Keratinocyte (primary cell): Measurements from ENCODE around the gene GPR45. TPM values are rescaled to one million over a fixed set of nuclear protein-coding genes. Genes with fewer than 3 reads are reported as not detected.

Experiments used
- DNase-seq: peaks from one replicate; pipeline ENCODE4 v3.0.0-alpha.2; 2011; ENCODE audit warnings: low read depth, missing footprints, low spot score
- FAIRE-seq: peaks from 2 replicates; lab custom pipeline; 2011; peaks lifted over from hg19 to GRCh38; lab: Jason Lieb, UNC
- H2AFZ ChIP-seq: 2 replicates; pipeline ENCODE4 v1.6.0; 2012; ENCODE audit warnings: low read length, control low read depth, inconsistent platforms; ENCODE audit not compliant: control insufficient read depth
- H3K27ac ChIP-seq: 2 replicates; pipeline ENCODE4 v1.5.1; 2011; ENCODE audit warnings: low read length; ENCODE audit not compliant: control insufficient read depth, insufficient read depth
- H3K27me3 ChIP-seq: 3 replicates; pipeline ENCODE4 v1.6.0; 2011; ENCODE audit warnings: low read length; ENCODE audit not compliant: control insufficient read depth, insufficient read depth; ENCODE audit errors: extremely low read depth
- H3K36me3 ChIP-seq, 2 experiments: 2 replicates in 1 of 2; 3 replicates in 1 of 2; pipeline ENCODE4 v1.5.1; 2011; ENCODE audit warnings: low read length in 2 of 2, mild to moderate bottlenecking in 1 of 2; ENCODE audit not compliant: control insufficient read depth in 2 of 2, insufficient read depth in 2 of 2; ENCODE audit errors: extremely low read depth in 1 of 2
- H3K4me1 ChIP-seq: 3 replicates; pipeline ENCODE4 v1.5.1; 2011; ENCODE audit warnings: low read length; ENCODE audit not compliant: control insufficient read depth, insufficient read depth; ENCODE audit errors: extremely low read depth
- H3K4me2 ChIP-seq: 3 replicates; pipeline ENCODE4 v1.6.0; 2011; ENCODE audit warnings: low read depth, low read length; ENCODE audit not compliant: control insufficient read depth, insufficient read depth; ENCODE audit errors: extremely low read depth
- H3K4me3 ChIP-seq, 3 experiments: fragments of 200-600 bp in 1 of 3; sonication (generic) in 1 of 3; 2 replicates in 2 of 3; 3 replicates in 1 of 3; pipeline ENCODE4 v1.5.1; 2011 to 2016; ENCODE audit warnings: low read length in 3 of 3, mild to moderate bottlenecking in 3 of 3, control low read depth in 2 of 3, inconsistent platforms in 1 of 3, low read depth in 1 of 3, mixed read lengths in 1 of 3, mixed run types in 1 of 3, moderate library complexity in 1 of 3; ENCODE audit not compliant: control insufficient read depth in 2 of 3, insufficient read depth in 2 of 3; ENCODE audit errors: extremely low read depth in 1 of 3
- H3K79me2 ChIP-seq: 2 replicates; pipeline ENCODE4 v1.6.0; 2012; ENCODE audit warnings: low read length; ENCODE audit not compliant: control insufficient read depth, insufficient read depth
- H3K9ac ChIP-seq: 3 replicates; pipeline ENCODE4 v1.6.0; 2011; ENCODE audit warnings: low read length; ENCODE audit not compliant: control insufficient read depth, insufficient read depth; ENCODE audit errors: extremely low read depth
- H3K9me1 ChIP-seq: 3 replicates; pipeline ENCODE4 v1.6.0; 2011; ENCODE audit warnings: low read length; ENCODE audit not compliant: control insufficient read depth, insufficient read depth; ENCODE audit errors: extremely low read depth
- H3K9me3 ChIP-seq: 2 replicates; pipeline ENCODE4 v1.5.1; 2012; ENCODE audit warnings: low read depth, low read length; ENCODE audit not compliant: control insufficient read depth
- H4K20me1 ChIP-seq: 3 replicates; pipeline ENCODE4 v1.6.0; 2011; ENCODE audit warnings: low read length; ENCODE audit not compliant: control insufficient read depth, insufficient read depth; ENCODE audit errors: extremely low read depth
- CTCF ChIP-seq, 3 experiments: IDR thresholded peaks in 1 of 3; conservative IDR thresholded peaks in 1 of 3; optimal IDR thresholded peaks in 1 of 3; 2 replicates in 2 of 3; 3 replicates in 1 of 3; pipeline versions ENCODE3 to v1.5.1; 2011; ENCODE audit warnings: low read length in 3 of 3, mild to moderate bottlenecking in 3 of 3, moderate library complexity in 2 of 3, control low read depth in 1 of 3, inconsistent platforms in 1 of 3; ENCODE audit not compliant: insufficient read depth in 2 of 3; ENCODE audit errors: extremely low read depth in 1 of 3
- EZH2 ChIP-seq: IDR thresholded peaks from one replicate; pipeline ENCODE4 v1.6.1; 2012; ENCODE audit warnings: inconsistent platforms, mild to moderate bottlenecking, low read length, moderate library complexity
- dilution Hi-C: fragments of 300-500 bp; cut with MboI; formaldehyde crosslinking; loops from one replicate; pipeline ENCODE4 v1.7.0; 2020; ENCODE audit warnings: low sequenced_read_pairs; ENCODE audit not compliant: extremely low pct_ligation_motif_present
- polyA plus RNA-seq, 5 experiments: library from polyadenylated mRNA; depleted of rRNA in 3 of 5; stranded (reverse) in 3 of 5; stranded (forward) in 1 of 5; unstranded in 1 of 5; fragments of >200 nt; gene quantifications; 1 replicate in 1 of 5; 2 replicates in 3 of 5; 3 replicates in 1 of 5; pipeline versions ENCODE4 v1.2.1 to v1.2.3, GENCODE V29; 2011 to 2012; ENCODE audit warnings: missing spikeins in 2 of 5, low read depth in 1 of 5, low replicate concordance in 1 of 5

The GPR45 gene
- polyA plus RNA-seq, 1 donor (not counting 4 experiments of a cell fraction or from before 2014, with no cell fraction given): not detected

- H3K4me1 ChIP-seq: no peaks in the 10 kb centered on the region
- no peak overlapping the region for H3K4me2 ChIP-seq
- DNase-seq (no peak), FAIRE-seq (no peak)
- no peaks in the 10 kb centered on the region for H3K79me2 ChIP-seq
- H3K9ac ChIP-seq: no peak overlapping the region
- H3K27ac ChIP-seq: no peak overlapping the region
- TF ChIP-seq EZH2: no peak
- no peak for TF ChIP-seq CTCF (optimal IDR thresholded peaks at IDR 0.05 in 1 of 3, IDR thresholded peaks at IDR 0.05 in 1 of 3, conservative IDR thresholded peaks at IDR 0.05 in 1 of 3; ENCODE audit: extremely low read depth in 1 of 3, insufficient read depth in 2 of 3, low read length in 3 of 3)
- no peaks in the 10 kb centered on the region for H3K9me1 ChIP-seq
- no peaks in the 10 kb centered on the region for H3K9me3 ChIP-seq
- no peaks in the 10 kb centered on the region for H3K27me3 ChIP-seq
- H3K4me3 ChIP-seq: no peak overlapping the region
- H2AFZ ChIP-seq: no peak overlapping the region
- dilution Hi-C loops: no loop called here
- no peaks in the 10 kb centered on the region for H3K36me3 ChIP-seq
- H4K20me1 ChIP-seq: no peaks in the 10 kb centered on the region
Observed at GRCh38 chr2:105196651-105197050, 44.9 kb upstream of the GPR45 start.

- Histone ChIP-seq H3K27me3 (no peaks in the 10 kb centered on the region), H3K9me3 (no peaks in the 10 kb centered on the region), H3K4me1 (no peaks in the 10 kb centered on the region), H3K27ac (no peak overlapping the region), H3K9ac (no peak overlapping the region), H3K4me3 (no peak overlapping the region), H3K9me1 (no peaks in the 10 kb centered on the region), H4K20me1 (no peaks in the 10 kb centered on the region), H3K36me3 (no peaks in the 10 kb centered on the region), H3K4me2 (no peak overlapping the region), H3K79me2 (no peaks in the 10 kb centered on the region), H2AFZ (no peak overlapping the region)
- no peak for DNase-seq
- no peak for FAIRE-seq
- dilution Hi-C loops: loop anchor here (25.0 kb wide), 1 partner anchor 103 kb away; no protein-coding TSS in a partner anchor
- TF ChIP-seq EZH2 (no peak), CTCF (optimal IDR thresholded peaks at IDR 0.05 in 1 of 3, IDR thresholded peaks at IDR 0.05 in 1 of 3, conservative IDR thresholded peaks at IDR 0.05 in 1 of 3; ENCODE audit: extremely low read depth in 1 of 3, insufficient read depth in 2 of 3, low read length in 3 of 3) (no peak)
Observed at GRCh38 chr2:105215586-105216192, 25.9 kb upstream of the GPR45 start.
